Suprapubic skin (tissue), 4 donors: ENCODE measurements around the gene LCE1F.

Source experiments
- CTCF ChIP-seq, 2 donors: fragments of 200-600 bp in 1 of 2; fragments of 450-650 bp in 1 of 2; sonication (generic) in 1 of 2; IDR thresholded peaks; one replicate each; pipeline ENCODE4 v1.5.1; 2016 to 2019; ENCODE audit warnings: antibody characterized with exemption in 2 of 2, mild to moderate bottlenecking in 1 of 2, moderate library complexity in 1 of 2
- EP300 ChIP-seq: sonication (generic); formaldehyde crosslinking; IDR thresholded peaks from one replicate; pipeline ENCODE4 v1.6.1; 2017; ENCODE audit warnings: antibody characterized with exemption
- POLR2A ChIP-seq, 2 donors: fragments of 450-650 bp; IDR thresholded peaks; one replicate each; pipeline ENCODE4 v1.6.1; 2017; ENCODE audit warnings: antibody characterized with exemption in 2 of 2, mild to moderate bottlenecking in 2 of 2, moderate library complexity in 2 of 2
- POLR2AphosphoS5 ChIP-seq, 3 donors: sonication (generic); formaldehyde crosslinking; IDR thresholded peaks; one replicate each; pipeline ENCODE4 v1.6.1; 2017; ENCODE audit warnings: antibody characterized with exemption in 3 of 3

DNA sequence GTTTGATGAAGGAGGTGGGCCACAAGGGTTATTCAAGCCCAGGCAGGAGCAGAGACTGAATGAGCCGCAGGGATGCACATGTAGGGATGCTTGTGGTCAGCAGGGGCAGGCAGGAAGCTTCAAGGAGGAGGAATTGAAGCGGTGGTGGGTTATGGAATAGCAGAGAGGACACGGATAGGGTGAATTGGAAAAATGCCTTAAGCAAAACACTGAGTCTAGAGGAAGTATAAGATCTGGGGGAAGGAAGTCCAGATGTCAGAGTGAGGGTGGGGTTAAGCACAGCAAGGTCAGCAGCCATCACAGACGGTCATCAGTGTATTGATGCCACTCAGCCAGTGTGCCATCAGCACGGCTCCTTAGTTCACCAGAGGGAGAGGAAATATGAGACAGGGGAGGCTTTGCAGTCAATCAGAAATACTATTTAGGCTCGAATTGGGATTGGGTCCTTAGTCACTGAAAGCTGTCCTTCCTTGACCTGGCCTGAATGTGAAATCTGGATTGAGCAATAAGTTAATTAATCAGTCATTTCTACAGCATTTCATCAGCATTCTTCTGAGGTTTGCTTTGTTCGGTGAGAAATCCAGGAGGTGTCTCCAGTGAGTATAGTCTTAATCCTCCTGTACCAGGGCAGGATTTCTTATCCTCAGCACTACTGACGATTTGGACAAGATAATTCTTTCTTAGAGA lies 6.0 kb upstream of the LCE1F start:
- TF ChIP-seq CTCF (IDR thresholded peaks at IDR 0.05) (no peak), POLR2A (IDR thresholded peaks at IDR 0.05) (no peak), POLR2AphosphoS5 (IDR thresholded peaks at IDR 0.05) (no peak), EP300 (no peak)
